ENCODE results near the gene CS.
"Not testable (repeated sequence)": the region's sequence is repeated elsewhere in the genome, so short reads cannot be mapped to it uniquely, and the experiment has no call there.

The CS gene

DNA sequence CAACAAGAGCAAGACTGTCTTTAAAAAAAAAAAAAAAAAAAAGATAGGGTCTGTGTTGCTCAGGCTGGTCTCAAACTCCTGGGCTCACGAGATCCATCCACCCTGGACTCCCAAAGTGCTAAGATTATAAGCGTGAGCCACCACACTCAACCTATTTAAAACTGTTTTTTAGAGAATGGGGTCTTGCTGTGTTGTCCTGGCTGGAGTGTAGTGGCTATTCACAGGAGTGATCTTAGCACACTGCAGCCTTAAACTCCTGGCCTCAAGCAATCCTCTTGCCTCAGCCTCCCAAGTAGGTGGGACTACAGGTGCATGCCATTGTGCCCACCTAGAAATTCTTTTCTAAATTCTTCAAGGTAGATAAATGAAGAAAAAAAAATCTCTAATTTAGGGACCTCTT, 25.8 kb downstream of the CS start:
- DNase-seq, result no peak

DNA sequence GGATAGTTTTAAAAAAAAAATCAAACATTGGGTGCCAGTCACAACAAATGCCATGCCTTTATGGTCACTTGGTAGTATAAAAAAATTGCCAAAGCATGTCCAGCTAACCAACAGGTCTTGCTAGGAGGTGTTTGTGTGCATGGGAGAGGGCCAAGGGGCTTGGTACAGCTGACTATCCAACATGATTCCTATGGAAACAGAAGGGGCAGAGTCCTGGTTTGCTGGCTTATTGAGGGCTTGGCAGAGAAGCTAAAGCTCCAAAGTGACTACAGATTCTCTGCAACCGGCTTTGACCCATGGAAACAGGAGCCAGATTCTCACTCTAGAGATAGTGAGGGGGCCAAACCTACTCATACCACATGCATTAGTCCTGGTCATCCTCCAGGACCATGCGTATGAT, 27.7 kb downstream of the CS start:
- not testable (repeated sequence) for DNase-seq

GRCh38 chr12:56271031-56271430, 29.1 kb downstream of the CS start:
- no peak for DNase-seq

DNA sequence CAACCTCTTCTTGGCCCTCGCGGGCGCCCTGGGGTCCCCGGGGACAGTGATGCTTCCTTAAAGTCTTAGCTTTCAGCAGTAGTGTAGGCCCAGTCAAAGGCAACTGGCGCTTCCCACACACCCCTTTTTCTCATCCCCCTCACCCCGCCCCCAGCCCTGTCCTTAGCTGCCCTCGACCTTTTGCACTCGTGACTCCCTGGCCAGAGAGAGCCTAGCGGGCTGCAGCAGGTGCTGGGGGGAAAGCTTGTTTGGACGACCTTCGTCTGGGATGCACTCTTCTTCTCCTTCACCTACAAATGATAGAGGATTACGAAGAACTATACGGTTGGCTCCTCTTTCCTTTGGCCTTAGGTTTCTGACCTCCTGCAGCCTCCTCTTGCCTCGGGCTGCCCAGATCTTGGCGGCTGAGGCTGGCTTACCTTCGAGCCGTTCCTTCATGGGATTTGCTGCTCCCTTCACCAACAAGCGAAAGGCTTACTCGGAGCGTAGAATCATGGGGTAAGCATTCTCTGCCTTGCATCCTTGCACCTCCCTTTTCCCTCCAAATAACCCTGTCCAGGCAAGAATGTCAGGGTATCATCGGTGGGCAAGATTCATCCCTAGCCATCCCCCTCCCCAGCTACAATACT, 32.6 kb downstream of the CS start:
- no peak for DNase-seq

DNA sequence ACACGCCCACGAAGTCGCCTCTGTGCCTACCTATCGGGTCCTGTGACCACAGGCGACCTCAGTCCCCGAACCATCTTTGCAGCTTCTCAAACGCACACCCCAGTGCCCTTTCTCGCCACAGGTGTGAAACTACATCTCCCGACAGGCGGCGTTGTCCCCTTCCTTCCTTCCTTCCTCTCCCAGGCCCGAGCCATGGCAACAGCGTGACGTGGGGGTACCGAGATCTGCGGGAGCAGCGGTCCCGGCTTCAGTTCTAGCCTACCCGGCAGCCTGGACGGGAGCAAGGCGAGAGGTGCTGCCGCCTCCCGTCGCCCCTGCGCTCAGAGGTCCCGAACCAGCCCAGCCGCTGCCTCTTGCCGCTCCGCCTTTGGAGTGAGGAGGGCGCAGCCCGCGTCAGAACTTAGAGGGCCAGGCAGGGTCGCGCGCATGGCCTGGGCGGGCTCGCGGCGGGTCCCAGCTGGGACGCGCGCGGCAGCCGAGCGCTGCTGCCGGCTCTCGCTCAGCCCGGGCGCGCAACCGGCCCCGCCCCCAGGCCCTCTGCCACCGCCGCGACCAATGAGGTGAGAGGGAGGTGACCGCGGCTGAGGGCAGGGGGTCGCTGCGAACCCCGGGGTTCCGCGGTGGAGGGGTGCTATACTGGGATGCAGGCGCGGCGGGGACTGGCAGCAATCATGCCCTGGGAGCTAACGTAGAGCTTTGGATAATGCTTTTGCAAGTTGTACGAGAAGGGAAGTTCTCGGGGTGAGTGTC, 33.3 kb downstream of the CS start, which contains the start of gene COQ10A:
TSS of gene COQ10A (plus strand) at position 250 of the 750 bp plus-strand sequence. CDS start at position 427, 177 bp downstream.
- DNase-seq, result peak; percentile 75

DNA sequence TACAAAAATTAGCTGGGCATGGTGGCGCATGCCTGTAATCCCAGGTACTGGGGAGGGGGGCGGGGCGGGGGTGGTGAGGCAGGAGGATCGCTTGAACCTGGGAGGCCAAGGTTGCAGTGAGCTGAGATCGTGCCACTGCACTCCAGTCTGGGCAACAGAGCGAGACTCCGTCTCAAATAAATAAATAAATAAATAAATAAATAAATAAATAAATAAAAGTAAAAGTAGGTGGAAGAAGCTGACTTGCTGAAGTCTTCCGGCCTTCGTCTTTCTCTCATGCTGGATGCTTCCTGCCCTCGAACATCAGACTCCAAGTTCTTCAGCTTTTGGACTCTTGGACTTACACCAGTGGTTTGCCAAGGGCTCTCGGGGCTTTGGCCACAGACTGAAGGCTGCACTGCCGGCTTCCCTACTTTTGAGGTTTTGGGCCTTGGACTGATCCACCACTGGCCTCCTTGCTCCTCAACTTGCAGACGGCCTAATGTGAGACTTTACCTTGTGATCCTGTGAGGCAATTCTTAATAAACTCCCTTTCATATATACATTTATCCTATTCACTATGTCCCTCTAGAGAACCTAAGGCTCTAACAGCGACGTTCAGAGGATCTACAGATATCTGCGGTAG, 34.0 kb downstream of the CS start:
- not testable (repeated sequence) for DNase-seq

GRCh38 chr12:56262955-56263354, 37.2 kb downstream of the CS start:
- DNase-seq, result not testable (repeated sequence)

GRCh38 chr12:56261503-56262232, 38.5 kb downstream of the CS start:
- no peak for DNase-seq

DNA sequence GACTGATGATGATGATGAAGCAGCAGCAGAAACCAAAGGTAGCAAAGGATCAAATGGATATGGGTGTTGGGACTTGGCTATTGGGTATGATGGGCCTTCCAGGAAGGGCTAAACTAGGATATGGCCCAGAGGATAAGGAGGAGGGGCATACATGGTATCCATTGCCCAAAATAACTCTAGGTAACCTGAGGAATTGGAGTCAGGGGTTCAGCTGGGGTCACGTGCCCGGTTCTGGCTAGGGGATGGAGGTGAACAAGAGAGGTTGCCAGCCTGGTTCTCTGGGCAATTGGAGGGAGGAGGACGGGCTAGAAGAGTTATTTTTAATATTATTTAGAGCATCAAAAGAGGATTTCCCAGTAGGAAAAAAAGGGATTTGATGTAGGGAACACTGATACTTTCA, 39.2 kb downstream of the CS start:
- DNase-seq, result no peak

- no peak for DNase-seq
Measured at GRCh38 chr12:56260380-56260779, 39.8 kb downstream of the CS start.

DNA sequence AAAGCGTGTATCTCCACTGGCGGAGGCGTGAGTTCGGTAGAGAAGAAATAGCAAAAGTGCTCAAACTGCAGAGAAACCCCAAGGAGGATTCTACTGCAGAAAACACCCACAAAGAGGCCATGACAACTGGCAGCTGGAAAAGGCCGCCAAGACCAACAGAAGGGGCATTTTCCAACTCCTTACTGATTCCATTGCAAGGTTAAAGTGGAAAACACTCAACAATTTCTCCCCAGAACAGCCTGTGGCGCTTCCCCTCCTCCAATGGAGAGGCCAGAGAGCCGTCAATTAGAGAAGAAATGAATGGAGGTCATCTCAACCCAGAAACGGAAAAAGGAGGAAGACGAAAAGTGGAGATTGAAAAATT, 41.3 kb downstream of the CS start:
- no peak for DNase-seq

- peak; percentile 71 for DNase-seq
Measured at GRCh38 chr12:56258068-56258819, 41.9 kb downstream of the CS start, which contains the start of gene ANKRD52. Gene ANKRD52 (minus strand): TSS chr12:56258384. CDS start chr12:56258269, 115 bp downstream.

GRCh38 chr12:56257491-56258067, 42.6 kb downstream of the CS start:
- no peak for DNase-seq

DNA sequence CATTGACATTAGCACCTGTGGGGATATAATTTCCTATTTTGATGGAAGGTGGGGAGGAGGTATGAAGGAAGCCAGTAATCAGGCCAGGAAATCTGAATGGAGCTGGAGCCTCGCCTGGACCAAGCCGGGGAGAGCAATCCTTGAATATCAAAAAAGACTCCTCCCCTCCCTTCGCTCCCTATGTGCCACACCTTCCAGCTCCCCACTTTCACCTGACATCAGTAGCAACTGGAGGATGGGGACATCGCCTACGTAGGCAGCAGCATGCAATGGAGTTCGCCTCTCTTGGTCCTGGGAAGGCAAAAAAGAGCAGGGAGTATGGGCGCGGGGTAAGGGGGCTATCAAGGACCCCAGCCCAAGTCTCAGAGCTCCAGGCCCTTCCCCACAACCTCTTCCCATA, 43.1 kb downstream of the CS start:
- DNase-seq, result no peak

GRCh38 chr12:56256326-56256960, 43.7 kb downstream of the CS start:
- no peak for DNase-seq

DNA sequence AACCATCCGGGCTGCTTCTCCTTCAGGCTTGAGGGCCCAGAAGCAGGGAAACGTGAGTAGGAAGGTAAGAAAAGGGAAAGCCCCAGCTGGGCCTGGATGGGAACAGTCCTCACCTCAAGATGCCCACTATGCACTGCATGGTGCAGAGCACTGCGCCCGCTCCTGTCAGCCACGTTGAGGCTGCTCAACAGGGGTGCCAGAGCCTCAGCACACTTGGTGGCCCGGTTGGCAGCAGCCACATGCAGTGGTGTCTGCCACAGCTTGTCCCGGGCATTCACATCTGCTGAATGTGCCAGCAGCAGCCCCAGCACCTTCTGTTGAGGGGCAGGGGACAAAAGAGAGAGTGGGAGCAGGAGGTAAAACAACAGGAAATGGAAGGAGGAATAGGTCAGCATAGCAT, 44.5 kb downstream of the CS start:
- DNase-seq, result no peak

GRCh38 chr12:56253091-56253490, 47.0 kb downstream of the CS start:
- no peak for DNase-seq

DNA sequence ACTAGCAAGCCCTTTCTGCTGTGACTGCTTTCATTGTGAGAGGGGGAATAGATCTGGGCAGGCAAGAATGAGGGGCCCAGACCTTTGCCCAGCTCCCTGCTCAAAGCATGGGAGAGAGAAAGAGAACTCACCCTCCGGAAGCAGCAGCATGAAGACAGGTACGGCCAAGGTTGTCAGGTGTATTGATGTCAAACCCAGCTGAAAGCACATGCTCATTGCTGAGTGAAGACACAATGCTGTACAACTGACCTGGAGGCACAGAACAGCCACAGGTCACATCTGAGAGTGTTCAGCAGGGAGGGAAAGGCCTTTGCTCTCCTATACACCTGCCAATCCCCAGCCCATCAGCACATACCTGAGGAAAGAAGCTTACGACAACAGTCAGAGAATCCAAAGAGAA, 47.5 kb downstream of the CS start:
- no peak for DNase-seq

- no peak for DNase-seq
Measured at GRCh38 chr12:56248711-56249110, 51.4 kb downstream of the CS start.

DNA sequence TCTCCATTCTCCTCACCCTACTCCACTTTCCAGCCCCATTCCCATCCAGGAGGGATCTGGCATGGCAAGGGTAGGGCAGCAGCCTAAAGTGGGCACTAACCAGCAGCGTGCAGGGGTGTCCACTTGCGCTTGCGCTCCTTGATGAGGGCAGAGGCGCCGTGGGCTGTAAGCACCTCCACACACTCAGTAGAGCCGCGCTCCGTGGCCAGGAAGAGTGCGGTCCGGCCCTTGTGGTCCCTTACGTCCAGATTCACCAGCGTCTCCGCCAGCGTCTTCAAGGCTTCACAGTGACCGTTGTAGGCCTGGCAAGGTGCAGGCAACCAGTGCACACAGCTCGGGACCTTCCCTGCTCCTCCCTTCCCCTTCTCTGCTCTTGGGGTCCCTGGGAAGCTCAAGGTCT, 52.2 kb downstream of the CS start:
- no peak for DNase-seq

- no peak for DNase-seq
Measured at GRCh38 chr12:56244494-56244893, 55.6 kb downstream of the CS start.

DNA sequence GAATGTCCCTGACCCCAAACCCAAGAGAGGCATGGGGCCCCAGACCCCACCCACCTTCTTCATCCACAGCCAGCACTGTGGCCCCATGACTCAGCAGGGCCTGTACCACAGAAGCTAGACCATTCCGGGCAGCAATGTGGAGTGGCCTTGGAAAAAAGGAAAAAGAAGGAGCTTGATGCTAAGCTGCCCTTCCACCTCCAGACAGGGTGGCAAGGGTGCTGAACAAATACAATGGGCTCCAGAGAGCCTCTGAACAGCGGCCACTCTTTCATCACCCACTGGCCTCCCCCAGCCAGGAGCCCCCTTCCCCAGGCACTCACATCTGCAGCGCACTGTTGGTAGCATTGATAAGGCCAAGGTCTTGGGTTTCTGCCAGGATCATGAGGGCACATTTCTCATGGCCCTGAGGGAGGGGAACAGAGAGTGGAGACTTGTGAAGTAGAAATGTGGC, 56.4 kb downstream of the CS start:
- DNase-seq, result no peak
